Neural cell (in vitro differentiated cells): ENCODE results near the gene OTULINL.

Experiments used
- EP300 ChIP-seq: fragments of 450-650 bp; conservative IDR thresholded peaks from 2 replicates; pipeline ENCODE4 v1.6.1; 2014; ENCODE audit warnings: antibody characterized with exemption, mild to moderate bottlenecking, moderate library complexity; ENCODE audit not compliant: poor library complexity, severe bottlenecking
- EZH2 ChIP-seq: fragments of 200-600, 300-800 bp; shearing (Covaris generic), sonication (generic); IDR thresholded peaks from 2 replicates; pipeline ENCODE4 v1.6.1; 2014; ENCODE audit warnings: antibody characterized with exemption, low read length, borderline replicate concordance, mild to moderate bottlenecking; ENCODE audit not compliant: insufficient read depth, poor library complexity, severe bottlenecking
- POLR2AphosphoS5 ChIP-seq: IDR thresholded peaks from 2 replicates; pipeline ENCODE4 v1.6.1; 2012
- RAD21 ChIP-seq: fragments of 450-650 bp; conservative IDR thresholded peaks from 2 replicates; pipeline ENCODE4 v1.6.1; 2014; ENCODE audit warnings: antibody characterized with exemption, mild to moderate bottlenecking, moderate library complexity
- SMC3 ChIP-seq: fragments of 450-650 bp; conservative IDR thresholded peaks from 2 replicates; pipeline ENCODE4 v1.6.1; 2014; ENCODE audit warnings: antibody characterized with exemption, mild to moderate bottlenecking, moderate library complexity; ENCODE audit not compliant: poor library complexity
- TAF1 ChIP-seq: IDR thresholded peaks from 2 replicates; pipeline ENCODE4 v1.6.1; 2012; ENCODE audit warnings: low read depth
- TF ChIP-seq, protein P1 (sequence below): fragments of 450-650 bp; IDR thresholded peaks from 2 replicates; pipeline ENCODE4 v1.5.1; 2014; ENCODE audit warnings: antibody characterized with exemption, mild to moderate bottlenecking, moderate library complexity; ENCODE audit not compliant: poor library complexity, severe bottlenecking

DNA sequence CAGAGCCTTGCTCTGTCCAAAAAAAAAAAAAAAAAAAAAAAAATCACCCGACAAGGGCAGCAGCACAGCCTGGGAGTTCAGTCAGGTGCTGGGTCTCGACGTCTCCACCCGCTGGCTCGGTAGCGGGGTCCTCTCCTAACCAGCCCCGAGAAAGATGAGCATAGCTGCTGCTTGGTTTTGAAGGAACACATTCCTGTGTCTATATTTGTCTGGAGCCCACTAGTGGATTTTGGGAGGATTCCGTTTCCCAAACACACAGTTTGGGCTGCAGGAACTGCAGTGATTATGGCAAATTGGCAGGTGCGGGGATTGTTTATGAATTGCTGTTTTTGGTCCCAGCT, 1.2 kb downstream of the OTULINL start:
- TF ChIP-seq POLR2AphosphoS5 (no peak), RAD21 (no peak), SMC3 (no peak), EP300 (no peak), TAF1 (no peak), EZH2 (no peak)
- TF ChIP-seq, protein P1, sequence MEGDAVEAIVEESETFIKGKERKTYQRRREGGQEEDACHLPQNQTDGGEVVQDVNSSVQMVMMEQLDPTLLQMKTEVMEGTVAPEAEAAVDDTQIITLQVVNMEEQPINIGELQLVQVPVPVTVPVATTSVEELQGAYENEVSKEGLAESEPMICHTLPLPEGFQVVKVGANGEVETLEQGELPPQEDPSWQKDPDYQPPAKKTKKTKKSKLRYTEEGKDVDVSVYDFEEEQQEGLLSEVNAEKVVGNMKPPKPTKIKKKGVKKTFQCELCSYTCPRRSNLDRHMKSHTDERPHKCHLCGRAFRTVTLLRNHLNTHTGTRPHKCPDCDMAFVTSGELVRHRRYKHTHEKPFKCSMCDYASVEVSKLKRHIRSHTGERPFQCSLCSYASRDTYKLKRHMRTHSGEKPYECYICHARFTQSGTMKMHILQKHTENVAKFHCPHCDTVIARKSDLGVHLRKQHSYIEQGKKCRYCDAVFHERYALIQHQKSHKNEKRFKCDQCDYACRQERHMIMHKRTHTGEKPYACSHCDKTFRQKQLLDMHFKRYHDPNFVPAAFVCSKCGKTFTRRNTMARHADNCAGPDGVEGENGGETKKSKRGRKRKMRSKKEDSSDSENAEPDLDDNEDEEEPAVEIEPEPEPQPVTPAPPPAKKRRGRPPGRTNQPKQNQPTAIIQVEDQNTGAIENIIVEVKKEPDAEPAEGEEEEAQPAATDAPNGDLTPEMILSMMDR, result no peak
